HEK293T (cell line): Measurements from ENCODE around the gene PSMB11.

Source experiments
- ARNT ChIP-seq: fragments of 450-650 bp; IDR thresholded peaks from 2 replicates; pipeline ENCODE4 v1.6.1; 2017; ENCODE audit warnings: mild to moderate bottlenecking
- BHLHE40 ChIP-seq: fragments of 450-650 bp; IDR thresholded peaks from 2 replicates; pipeline ENCODE4 v1.6.1; 2016; ENCODE audit warnings: mild to moderate bottlenecking, moderate library complexity, borderline replicate concordance
- ELF4 ChIP-seq: fragments of 450-650 bp; IDR thresholded peaks from 2 replicates; pipeline ENCODE4 v1.6.1; 2017; ENCODE audit warnings: antibody characterized with exemption
- FOXK2 ChIP-seq: fragments of 450-650 bp; IDR thresholded peaks from 2 replicates; pipeline ENCODE4 v1.6.1; 2016; ENCODE audit warnings: mild to moderate bottlenecking
- FOXM1 ChIP-seq: fragments of 450-650 bp; IDR thresholded peaks from 2 replicates; pipeline ENCODE4 v1.6.1; 2017; ENCODE audit warnings: mild to moderate bottlenecking, borderline replicate concordance
- HDGF ChIP-seq: fragments of 450-650 bp; IDR thresholded peaks from 2 replicates; pipeline ENCODE4 v1.6.1; 2017; ENCODE audit warnings: antibody characterized with exemption, borderline replicate concordance
- LEF1 ChIP-seq: fragments of 450-650 bp; IDR thresholded peaks from 2 replicates; pipeline ENCODE4 v1.6.1; 2017; ENCODE audit warnings: mild to moderate bottlenecking, borderline replicate concordance
- SP1 ChIP-seq: fragments of 450-650 bp; IDR thresholded peaks from 2 replicates; pipeline ENCODE4 v1.6.1; 2017
- ZNF384 ChIP-seq: fragments of 450-650 bp; IDR thresholded peaks from 2 replicates; pipeline ENCODE4 v1.6.1; 2016
- TF ChIP-seq, protein P1 (sequence below): fragments of 450-650 bp; IDR thresholded peaks from 2 replicates; pipeline ENCODE4 v1.6.1; 2016

GRCh38 chr14:23078692-23079116, 36.7 kb downstream of the PSMB11 start:
- TF ChIP-seq HDGF (no peak), SP1 (no peak), ELF4 (no peak), LEF1 (no peak), ZNF384 (no peak), BHLHE40 (no peak), FOXM1 (no peak), FOXK2 (no peak), ARNT (no peak)
- TF ChIP-seq, protein P1, sequence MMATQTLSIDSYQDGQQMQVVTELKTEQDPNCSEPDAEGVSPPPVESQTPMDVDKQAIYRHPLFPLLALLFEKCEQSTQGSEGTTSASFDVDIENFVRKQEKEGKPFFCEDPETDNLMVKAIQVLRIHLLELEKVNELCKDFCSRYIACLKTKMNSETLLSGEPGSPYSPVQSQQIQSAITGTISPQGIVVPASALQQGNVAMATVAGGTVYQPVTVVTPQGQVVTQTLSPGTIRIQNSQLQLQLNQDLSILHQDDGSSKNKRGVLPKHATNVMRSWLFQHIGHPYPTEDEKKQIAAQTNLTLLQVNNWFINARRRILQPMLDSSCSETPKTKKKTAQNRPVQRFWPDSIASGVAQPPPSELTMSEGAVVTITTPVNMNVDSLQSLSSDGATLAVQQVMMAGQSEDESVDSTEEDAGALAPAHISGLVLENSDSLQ = no peak
